ENCODE results near the gene GRIN1. TPM values are rescaled to one million over a fixed set of nuclear protein-coding genes. Genes with fewer than 3 reads are reported as not detected.

GRIN1 gene
- total RNA-seq, 2 experiments from 2014 or later: 0.06 to 0.15 TPM

DNA sequence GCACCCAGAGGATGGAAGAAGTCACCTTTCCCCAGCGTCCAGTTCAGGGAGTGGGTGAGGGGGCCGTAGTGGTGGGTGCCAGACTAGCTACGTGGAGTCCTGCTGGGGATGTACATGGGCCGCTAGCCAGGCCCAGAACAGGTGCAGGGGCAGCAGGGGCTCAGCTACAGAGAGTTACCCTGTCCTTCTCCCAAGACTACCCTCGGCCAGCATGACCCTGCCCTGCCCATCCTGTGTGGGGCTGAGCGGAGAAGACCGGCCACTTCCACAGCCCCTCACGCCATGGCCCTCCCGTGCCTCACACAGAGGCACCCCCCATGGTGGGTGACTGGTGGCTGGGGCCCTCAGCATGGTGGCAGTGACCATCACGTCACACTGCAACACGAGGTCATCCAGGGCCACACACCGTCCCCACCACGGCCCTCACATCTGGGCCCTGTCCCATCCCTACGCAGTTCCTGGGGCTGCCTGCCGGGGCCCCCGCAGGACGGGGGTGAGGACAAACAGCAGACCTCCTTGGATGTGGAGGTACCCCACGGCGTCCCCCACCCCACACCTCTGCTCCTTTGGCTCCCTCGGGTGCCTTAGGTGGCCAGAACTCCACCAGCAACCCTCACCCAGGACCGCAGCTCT, 23.4 kb upstream of the GRIN1 start:
- BruUV-seq (replicated peaks): no TSS peak
- peak overlapping the region; percentile 71 for H3K4me2 ChIP-seq (ENCODE audit: low read length)
- no peak overlapping the region for H3K27ac ChIP-seq (ENCODE audit: low read depth, low read length, poor library complexity, severe bottlenecking)
- H3K9me3 ChIP-seq (ENCODE audit: low read length): no peaks in the 10 kb centered on the region
- no peaks in the 10 kb centered on the region for H3K79me2 ChIP-seq (ENCODE audit: insufficient read depth, low read depth, low read length)
- no peaks in the 10 kb centered on the region for H4K20me1 ChIP-seq (ENCODE audit: insufficient read depth, low read length)
- DNase-seq (ENCODE audit: low spot score): no peak
- peaks cover 21% of the 10 kb centered on the region for H3K36me3 ChIP-seq (ENCODE audit: insufficient read depth, low read length)
- ChIA-PET POLR2A (interaction anchor here (0.5 to 1.2 kb wide), 3 partner anchors 13 to 74 kb away, joined by 3 to 4 read pairs (median 4); partner anchors contain the start of gene SAPCD2), CTCF (ENCODE audit: unreplicated experiment) (interaction anchor here (0.5 kb wide), 1 partner anchor 104 kb away, joined by 3 read pairs; no protein-coding TSS in a partner anchor)
- TF ChIP-seq, protein P1, sequence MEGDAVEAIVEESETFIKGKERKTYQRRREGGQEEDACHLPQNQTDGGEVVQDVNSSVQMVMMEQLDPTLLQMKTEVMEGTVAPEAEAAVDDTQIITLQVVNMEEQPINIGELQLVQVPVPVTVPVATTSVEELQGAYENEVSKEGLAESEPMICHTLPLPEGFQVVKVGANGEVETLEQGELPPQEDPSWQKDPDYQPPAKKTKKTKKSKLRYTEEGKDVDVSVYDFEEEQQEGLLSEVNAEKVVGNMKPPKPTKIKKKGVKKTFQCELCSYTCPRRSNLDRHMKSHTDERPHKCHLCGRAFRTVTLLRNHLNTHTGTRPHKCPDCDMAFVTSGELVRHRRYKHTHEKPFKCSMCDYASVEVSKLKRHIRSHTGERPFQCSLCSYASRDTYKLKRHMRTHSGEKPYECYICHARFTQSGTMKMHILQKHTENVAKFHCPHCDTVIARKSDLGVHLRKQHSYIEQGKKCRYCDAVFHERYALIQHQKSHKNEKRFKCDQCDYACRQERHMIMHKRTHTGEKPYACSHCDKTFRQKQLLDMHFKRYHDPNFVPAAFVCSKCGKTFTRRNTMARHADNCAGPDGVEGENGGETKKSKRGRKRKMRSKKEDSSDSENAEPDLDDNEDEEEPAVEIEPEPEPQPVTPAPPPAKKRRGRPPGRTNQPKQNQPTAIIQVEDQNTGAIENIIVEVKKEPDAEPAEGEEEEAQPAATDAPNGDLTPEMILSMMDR (conservative IDR thresholded peaks at IDR 0.05; ENCODE audit: low read length): peak; percentile 44; the same call in 1 of the 2 replicates
- no peak for TF ChIP-seq EZH2phosphoT487 (IDR thresholded peaks at IDR 0.05; ENCODE audit: borderline replicate concordance, low read depth, low read length)
- no peaks in the 10 kb centered on the region for H3K9me2 ChIP-seq (ENCODE audit: insufficient read depth, low read length)
- no peak overlapping the region for H2AFZ ChIP-seq (ENCODE audit: low read length)
- H3K4me3 ChIP-seq (ENCODE audit: low read depth, low read length, poor library complexity, severe bottlenecking): peak overlapping the region; percentile 95
- H3K4me1 ChIP-seq (ENCODE audit: insufficient read depth, low read length, poor library complexity, severe bottlenecking): peaks cover 41% of the 10 kb centered on the region
- intact Hi-C loops (cut with micrococcal nuclease; ENCODE audit: unreplicated experiment): loop anchor here (2.0 to 5.0 kb wide), 3 partner anchors 37 to 72 kb away; partner anchors contain the start of genes ANAPC2 and SSNA1

DNA sequence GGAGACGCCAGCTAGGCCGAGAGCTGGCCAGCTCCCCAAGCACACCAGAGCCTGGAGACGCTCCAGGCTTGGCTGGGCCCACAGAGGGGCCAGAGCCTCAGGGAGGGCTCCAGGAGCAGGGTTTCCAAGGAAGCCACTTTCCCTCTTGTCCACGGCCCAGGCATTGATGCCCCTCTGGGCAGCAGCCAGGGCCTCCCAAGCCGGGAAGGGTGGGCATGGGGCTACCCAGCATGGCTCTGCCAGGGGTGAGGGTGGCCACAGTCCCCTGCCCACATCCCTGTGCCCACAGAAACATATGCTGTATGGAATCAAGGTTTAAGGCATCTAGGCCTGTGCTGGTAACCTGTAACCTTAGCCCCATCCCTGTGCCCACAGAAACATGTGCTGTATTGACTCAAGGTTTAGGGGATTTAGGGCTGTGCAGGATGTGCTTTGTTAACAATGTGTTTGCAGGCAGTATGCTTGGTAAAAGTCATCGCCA, 22.9 kb upstream of the GRIN1 start:
- peaks cover 47% of the 10 kb centered on the region for H3K4me1 ChIP-seq (ENCODE audit: insufficient read depth, low read length, poor library complexity, severe bottlenecking)
- H3K4me2 ChIP-seq (ENCODE audit: low read length): no peak overlapping the region
- no peaks in the 10 kb centered on the region for H3K9me3 ChIP-seq (ENCODE audit: low read length)
- no peak overlapping the region for H3K27ac ChIP-seq (ENCODE audit: low read depth, low read length, poor library complexity, severe bottlenecking)
- CTCF ChIA-PET (ENCODE audit: unreplicated experiment): no interaction called here
- peaks cover 17% of the 10 kb centered on the region; the same call in 1 of the 2 replicates for H3K36me3 ChIP-seq (ENCODE audit: insufficient read depth, low read length)
- DNase-seq (ENCODE audit: low spot score): no peak
- no peak overlapping the region for H2AFZ ChIP-seq (ENCODE audit: low read length)
- no peaks in the 10 kb centered on the region for H4K20me1 ChIP-seq (ENCODE audit: insufficient read depth, low read length)
- BruUV-seq (replicated peaks): no TSS peak
- H3K4me3 ChIP-seq (ENCODE audit: low read depth, low read length, poor library complexity, severe bottlenecking): no peak overlapping the region
- POLR2A ChIA-PET: interaction anchor here (1.2 kb wide), 1 partner anchor 46 kb away, joined by 4 read pairs; the partner anchor contains the start of gene SAPCD2
- TF ChIP-seq EZH2phosphoT487 (IDR thresholded peaks at IDR 0.05; ENCODE audit: borderline replicate concordance, low read depth, low read length): no peak
- TF ChIP-seq, protein P1 (conservative IDR thresholded peaks at IDR 0.05; ENCODE audit: low read length): 0 out of 2 replicates have a peak, but pooled peaks have one; percentile 9
- no peaks in the 10 kb centered on the region for H3K79me2 ChIP-seq (ENCODE audit: insufficient read depth, low read depth, low read length)
- H3K9me2 ChIP-seq (ENCODE audit: insufficient read depth, low read length): no peaks in the 10 kb centered on the region
- intact Hi-C loops (cut with micrococcal nuclease; ENCODE audit: unreplicated experiment): loop anchor here (5.0 kb wide), 2 partner anchors 36 to 71 kb away; partner anchors contain the start of genes ANAPC2 and SSNA1

DNA sequence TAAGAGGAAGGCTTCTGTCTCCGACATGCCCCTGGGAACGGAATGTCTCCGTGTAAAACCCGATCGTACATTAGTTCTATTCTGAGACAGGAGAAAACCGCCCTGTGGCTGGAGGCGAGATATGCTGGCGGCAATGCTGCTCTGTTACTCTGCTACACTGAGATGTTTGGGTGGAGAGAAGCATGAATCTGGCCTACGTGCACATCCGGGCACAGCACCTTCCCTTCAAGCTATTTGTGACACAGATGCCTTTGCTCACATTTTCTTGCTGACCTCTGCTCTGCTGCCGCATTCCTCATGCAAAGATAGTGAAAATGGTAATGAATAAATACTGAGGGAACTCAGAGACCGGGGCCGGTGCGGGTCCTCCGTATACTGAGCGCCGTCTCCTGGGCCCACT, 22.2 kb upstream of the GRIN1 start:
- Histone ChIP-seq H2AFZ (ENCODE audit: low read length) (no peak overlapping the region), H3K79me2 (ENCODE audit: insufficient read depth, low read depth, low read length) (no peaks in the 10 kb centered on the region), H3K36me3 (ENCODE audit: insufficient read depth, low read length) (peaks cover 13% of the 10 kb centered on the region; the same call in 1 of the 2 replicates), H3K9me3 (ENCODE audit: low read length) (no peaks in the 10 kb centered on the region), H3K4me1 (ENCODE audit: insufficient read depth, low read length, poor library complexity, severe bottlenecking) (peaks cover 48% of the 10 kb centered on the region), H4K20me1 (ENCODE audit: insufficient read depth, low read length) (no peaks in the 10 kb centered on the region), H3K27ac (ENCODE audit: low read depth, low read length, poor library complexity, severe bottlenecking) (no peak overlapping the region), H3K4me3 (ENCODE audit: low read depth, low read length, poor library complexity, severe bottlenecking) (no peak overlapping the region), H3K4me2 (ENCODE audit: low read length) (no peak overlapping the region), H3K9me2 (ENCODE audit: insufficient read depth, low read length) (no peaks in the 10 kb centered on the region)
- no peak for DNase-seq (ENCODE audit: low spot score)
- intact Hi-C loops (cut with micrococcal nuclease; ENCODE audit: unreplicated experiment): loop anchor here (5.0 kb wide), 2 partner anchors 36 to 71 kb away; partner anchors contain the start of genes ANAPC2 and SSNA1
- CTCF ChIA-PET (ENCODE audit: unreplicated experiment): no interaction called here
- TF ChIP-seq, protein P1 (conservative IDR thresholded peaks at IDR 0.05; ENCODE audit: low read length): no peak
- no peak for TF ChIP-seq EZH2phosphoT487 (IDR thresholded peaks at IDR 0.05; ENCODE audit: borderline replicate concordance, low read depth, low read length)
- BruUV-seq (replicated peaks): no TSS peak
- POLR2A ChIA-PET: no interaction called here
